SJCRH30 (cell line): ENCODE results near the gene RNF150. TPM values are rescaled to one million over a fixed set of nuclear protein-coding genes. Genes with fewer than 3 reads are reported as not detected.
"Not testable (repeated sequence)": the region's sequence is repeated elsewhere in the genome, so short reads cannot be mapped to it uniquely, and the experiment has no call there.

ENCODE experiments used
- DNase-seq, 2 experiments: peaks; one replicate each; pipeline ENCODE4 v3.0.0-alpha.2; 2015 to 2020
- H3K27ac ChIP-seq: fragments of 250-450 bp; sonication (Bioruptor Pico); 2 replicates; pipeline ENCODE4 v1.5.1; 2020; ENCODE audit warnings: mild to moderate bottlenecking, moderate library complexity
- H3K27me3 ChIP-seq: fragments of 250-450 bp; sonication (Bioruptor Pico); 2 replicates; pipeline ENCODE4 v1.5.1; 2020; ENCODE audit warnings: mild to moderate bottlenecking, moderate library complexity
- H3K36me3 ChIP-seq: fragments of 250-450 bp; sonication (Bioruptor Pico); 2 replicates; pipeline ENCODE4 v1.5.1; 2020; ENCODE audit warnings: mild to moderate bottlenecking, moderate library complexity
- H3K4me1 ChIP-seq: fragments of 250-450 bp; sonication (Bioruptor Pico); 2 replicates; pipeline ENCODE4 v1.5.1; 2020; ENCODE audit warnings: mild to moderate bottlenecking, moderate library complexity
- H3K4me3 ChIP-seq: fragments of 250-450 bp; sonication (Bioruptor Pico); 2 replicates; pipeline ENCODE4 v1.5.1; 2020; ENCODE audit warnings: mild to moderate bottlenecking, moderate library complexity
- H3K9me3 ChIP-seq: fragments of 250-450 bp; sonication (Bioruptor Pico); replicated peaks from 2 replicates; pipeline ENCODE4 v1.5.1; 2020; ENCODE audit warnings: mild to moderate bottlenecking, moderate library complexity
- total RNA-seq: library from RNA; depleted of rRNA; stranded (reverse); fragments of >200 nt; shearing (Covaris generic); gene quantifications from 2 replicates; pipeline ENCODE4 v1.2.3, GENCODE V29; 2014; rRNA removed

The RNF150 gene
- total RNA-seq, 1 experiment from 2014 or later: 23.4 TPM

DNA sequence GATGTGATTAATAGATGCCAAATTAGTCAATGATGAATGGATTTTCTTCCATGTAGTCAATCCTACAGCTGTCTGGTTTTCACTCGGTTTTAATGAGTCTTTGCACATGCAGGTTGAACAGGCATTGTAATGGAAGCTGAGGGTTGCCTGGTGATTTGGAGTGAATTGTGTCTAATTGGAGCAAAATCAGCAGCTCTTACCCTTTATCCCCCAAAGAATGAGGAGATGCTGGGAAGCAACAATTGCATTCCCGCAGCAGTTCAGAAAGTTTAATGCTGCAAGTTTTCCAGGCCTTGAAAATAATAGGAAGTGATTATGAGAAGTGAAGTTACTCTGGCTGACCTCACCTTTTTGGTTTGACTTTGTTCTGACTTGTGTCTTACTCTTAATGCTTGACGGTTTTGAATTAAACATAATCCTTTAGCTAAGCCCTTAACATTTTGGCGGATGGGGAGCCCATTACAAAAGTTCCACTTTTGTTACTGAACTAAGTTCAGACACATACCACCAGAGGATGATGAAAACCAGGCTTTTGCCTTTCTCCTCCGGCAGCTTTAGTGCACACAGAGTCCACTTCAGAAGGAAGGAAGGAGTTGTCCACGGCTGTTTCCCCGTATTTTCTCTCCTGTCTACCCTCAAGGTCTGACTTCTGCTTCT, 298.3 kb downstream of the RNF150 start:
- Histone ChIP-seq H3K27me3 (no peaks in the 10 kb centered on the region), H3K9me3 (no peaks in the 10 kb centered on the region), H3K4me3 (no peak overlapping the region), H3K27ac (no peak overlapping the region), H3K4me1 (no peaks in the 10 kb centered on the region), H3K36me3 (no peaks in the 10 kb centered on the region)
- no peak for DNase-seq

- Histone ChIP-seq H3K4me3 (no peak overlapping the region), H3K4me1 (no peaks in the 10 kb centered on the region), H3K27ac (no peak overlapping the region), H3K36me3 (no peaks in the 10 kb centered on the region), H3K27me3 (no peaks in the 10 kb centered on the region), H3K9me3 (no peaks in the 10 kb centered on the region)
- DNase-seq: no peak
Measured at GRCh38 chr4:140833280-140833679, 300.0 kb downstream of the RNF150 start.

GRCh38 chr4:140829825-140830224, 303.4 kb downstream of the RNF150 start:
- DNase-seq: no peak
- H3K9me3 ChIP-seq: no peaks in the 10 kb centered on the region

GRCh38 chr4:140826701-140827027, 306.6 kb downstream of the RNF150 start:
- H3K4me3 ChIP-seq: no peak overlapping the region
- H3K27ac ChIP-seq: no peak overlapping the region
- H3K36me3 ChIP-seq: no peaks in the 10 kb centered on the region
- no peaks in the 10 kb centered on the region for H3K4me1 ChIP-seq
- no peaks in the 10 kb centered on the region for H3K9me3 ChIP-seq
- H3K27me3 ChIP-seq: no peaks in the 10 kb centered on the region
- DNase-seq: no peak

More at GRCh38 chr4:140829825-140830224, 303.4 kb downstream of the RNF150 start:
- H3K27me3 ChIP-seq: no peaks in the 10 kb centered on the region
- H3K27ac ChIP-seq: no peak overlapping the region
- H3K36me3 ChIP-seq: no peaks in the 10 kb centered on the region
- H3K4me3 ChIP-seq: no peak overlapping the region
- no peaks in the 10 kb centered on the region for H3K4me1 ChIP-seq

- H3K4me1 ChIP-seq, H3K4me3 ChIP-seq, H3K27me3 ChIP-seq, H3K9me3 ChIP-seq, H3K36me3 ChIP-seq, H3K27ac ChIP-seq, DNase-seq: not testable (repeated sequence)
Measured at GRCh38 chr4:140820520-140820919, 312.7 kb downstream of the RNF150 start.

DNA sequence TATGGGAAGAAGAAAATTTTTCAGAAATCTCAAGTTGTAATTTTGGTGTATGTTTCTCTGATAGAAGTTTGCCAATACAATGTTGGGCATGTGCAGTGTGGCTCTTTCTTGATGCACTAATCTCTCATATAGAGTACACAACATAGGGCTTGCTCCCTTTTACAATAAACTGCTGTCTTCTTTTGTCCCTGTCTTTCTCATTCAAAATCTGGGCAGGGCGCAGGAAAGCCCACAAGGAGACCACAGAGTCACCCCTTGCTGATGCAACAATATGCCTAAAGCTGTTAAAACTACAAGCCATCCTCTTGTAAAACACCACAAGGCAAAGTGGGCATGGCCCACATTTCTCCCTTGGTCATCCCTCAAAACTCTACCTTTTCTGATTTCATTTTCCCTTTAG, 313.7 kb downstream of the RNF150 start:
- peaks cover 3% of the 10 kb centered on the region; the same call in 1 of the 2 replicates for H3K4me1 ChIP-seq
- H3K27me3 ChIP-seq: no peaks in the 10 kb centered on the region
- H3K4me3 ChIP-seq: no peak overlapping the region
- H3K36me3 ChIP-seq: no peaks in the 10 kb centered on the region
- no peak for DNase-seq
- H3K9me3 ChIP-seq: no peaks in the 10 kb centered on the region
- H3K27ac ChIP-seq: no peak overlapping the region

DNA sequence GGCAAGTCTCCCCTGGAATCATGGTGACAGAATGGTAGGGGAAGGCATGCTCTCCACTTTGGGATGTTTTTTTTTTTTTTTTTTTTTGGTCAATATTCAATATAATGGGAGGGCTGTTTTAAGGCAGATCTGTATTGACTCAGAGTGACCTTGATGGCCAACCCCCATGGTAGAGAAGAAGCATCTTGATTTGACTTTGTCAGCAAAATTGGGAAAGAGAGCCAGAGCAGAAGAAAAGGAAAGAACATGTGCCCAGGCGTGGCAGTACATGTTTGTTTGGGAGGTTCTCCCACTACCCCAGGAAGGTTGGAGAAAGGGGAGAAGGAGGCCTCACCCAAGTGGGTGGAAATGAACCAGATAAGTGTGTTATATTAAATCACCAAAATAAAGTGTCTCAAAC, 314.8 kb downstream of the RNF150 start:
- no peak for DNase-seq
- Histone ChIP-seq H3K27me3 (no peaks in the 10 kb centered on the region), H3K4me1 (peaks cover 13% of the 10 kb centered on the region)

DNA sequence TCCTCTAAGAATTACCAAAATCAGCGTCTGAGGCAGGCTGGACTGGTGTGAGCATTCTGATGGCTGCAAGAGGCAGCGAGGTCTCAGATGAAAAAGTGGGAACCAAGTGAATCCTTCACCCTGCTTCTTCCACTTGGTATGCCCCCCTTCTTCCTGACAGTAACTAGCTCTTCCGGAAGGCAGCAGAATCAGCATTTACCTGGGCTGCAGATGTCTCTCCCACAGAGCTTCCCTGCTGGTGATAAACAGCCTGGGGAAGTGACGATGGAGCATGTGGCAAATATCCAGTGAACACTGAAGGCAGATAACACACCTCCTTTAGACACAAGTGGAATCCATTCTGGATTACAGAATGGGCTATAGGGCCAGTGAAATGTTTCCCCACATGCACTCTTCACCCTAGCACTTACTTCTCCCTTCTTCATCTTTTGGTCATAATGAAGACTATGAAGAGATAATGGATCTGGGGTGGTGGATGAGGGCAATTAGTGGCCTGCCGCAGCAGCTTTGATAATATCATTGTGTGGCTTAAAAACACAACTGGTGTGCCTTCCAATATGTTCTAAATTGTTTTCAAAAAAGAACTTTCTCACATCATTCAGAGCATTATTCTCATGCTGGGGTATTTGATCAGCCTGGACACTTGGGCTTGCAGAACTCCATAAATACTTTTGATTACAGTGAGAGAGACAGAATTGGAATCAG, 316.3 kb downstream of the RNF150 start:
- H3K27ac ChIP-seq: no peak overlapping the region
- no peak overlapping the region for H3K4me3 ChIP-seq
- no peaks in the 10 kb centered on the region for H3K27me3 ChIP-seq
- H3K9me3 ChIP-seq: no peaks in the 10 kb centered on the region
- no peaks in the 10 kb centered on the region for H3K36me3 ChIP-seq
- peaks cover 25% of the 10 kb centered on the region for H3K4me1 ChIP-seq
- no peak for DNase-seq

More for the DNA sequence above, 314.8 kb downstream of the RNF150 start:
- no peaks in the 10 kb centered on the region for H3K36me3 ChIP-seq
- no peak overlapping the region for H3K4me3 ChIP-seq
- no peak overlapping the region for H3K27ac ChIP-seq
- no peaks in the 10 kb centered on the region for H3K9me3 ChIP-seq

- Histone ChIP-seq H3K4me3 (no peak overlapping the region), H3K36me3 (no peaks in the 10 kb centered on the region), H3K9me3 (no peaks in the 10 kb centered on the region), H3K27ac (peak overlapping the region; percentile 96), H3K4me1 (peaks cover 34% of the 10 kb centered on the region), H3K27me3 (no peaks in the 10 kb centered on the region)
- peak; percentile 72 to 90 for DNase-seq
Measured at GRCh38 chr4:140813804-140814203, 319.5 kb downstream of the RNF150 start.

- DNase-seq: peak; percentile 73 to 80
- Histone ChIP-seq H3K9me3 (no peaks in the 10 kb centered on the region), H3K27me3 (no peaks in the 10 kb centered on the region), H3K27ac (peak overlapping the region; percentile 96), H3K4me3 (no peak overlapping the region), H3K36me3 (no peaks in the 10 kb centered on the region), H3K4me1 (peaks cover 37% of the 10 kb centered on the region)
Measured at GRCh38 chr4:140812916-140813315, 320.4 kb downstream of the RNF150 start.

DNA sequence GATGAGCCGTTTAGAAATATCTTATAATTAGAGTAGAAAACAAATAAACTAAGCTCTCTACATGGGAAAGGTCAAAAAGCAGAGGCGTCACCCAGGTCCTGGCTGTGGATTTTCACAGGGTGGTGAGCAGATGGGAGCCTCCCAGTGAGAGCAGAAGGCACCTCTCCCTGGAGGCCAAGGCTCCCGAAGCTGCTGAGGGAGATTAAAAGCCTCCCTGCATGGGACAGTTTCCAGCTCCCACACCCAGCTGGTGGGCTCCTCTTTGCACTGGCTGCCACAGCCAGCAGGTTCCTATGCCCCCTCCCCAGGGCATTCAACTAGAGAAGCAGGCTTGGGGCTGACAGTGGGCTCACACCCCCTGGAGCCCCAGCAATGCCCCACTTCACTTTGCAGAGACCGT, 321.8 kb downstream of the RNF150 start:
- H3K9me3 ChIP-seq: no peaks in the 10 kb centered on the region

DNA sequence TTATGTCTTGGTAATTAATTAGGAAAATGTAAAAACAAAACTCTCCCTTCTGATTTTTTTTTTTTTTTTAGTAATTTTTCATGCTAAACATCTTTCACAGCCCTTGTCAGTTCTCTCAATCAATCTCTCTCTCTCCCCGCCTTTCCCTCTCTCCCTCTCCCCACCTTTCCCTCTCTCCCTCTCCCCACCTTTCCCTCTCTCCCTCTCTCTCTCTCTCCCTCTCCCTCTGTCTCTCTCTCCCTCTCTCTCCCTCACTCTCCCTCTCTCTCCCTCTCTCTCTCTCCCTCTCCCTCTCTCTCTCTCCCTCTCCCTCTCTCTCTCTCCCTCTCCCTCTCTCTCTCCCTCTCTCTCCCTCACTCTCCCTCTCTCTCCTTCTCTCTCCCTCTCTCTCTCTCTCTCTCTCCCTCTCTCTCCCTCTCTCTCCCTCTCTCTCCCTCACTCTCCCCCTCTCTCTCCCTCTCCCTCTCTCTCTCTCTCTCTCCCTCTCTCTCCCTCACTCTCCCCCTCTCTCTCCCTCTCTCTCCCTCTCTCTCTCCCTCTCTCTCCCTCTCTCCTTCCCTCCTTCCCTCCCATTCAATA, 322.6 kb downstream of the RNF150 start:
- H3K36me3 ChIP-seq, H3K27me3 ChIP-seq, H3K27ac ChIP-seq, DNase-seq, H3K9me3 ChIP-seq, H3K4me3 ChIP-seq: not testable (repeated sequence)
- peaks cover 46% of the 10 kb centered on the region for H3K4me1 ChIP-seq

More for the DNA sequence above, 321.8 kb downstream of the RNF150 start:
- no peaks in the 10 kb centered on the region for H3K36me3 ChIP-seq
- peak overlapping the region; percentile 96; the same call in 1 of the 2 replicates for H3K27ac ChIP-seq
- peak; percentile 13 to 41 for DNase-seq
- H3K4me3 ChIP-seq: no peak overlapping the region
- no peaks in the 10 kb centered on the region for H3K27me3 ChIP-seq
- H3K4me1 ChIP-seq: peaks cover 46% of the 10 kb centered on the region

Other genes starting within 250 kb of the RNF150 start
- 43.4 and 45.8 TPM in 2 replicates for gene ZNF330, start 87.4 kb upstream of the RNF150 start, total RNA-seq